HEK293 (cell line): ENCODE data around the gene APOB.

Experiments
- CTCF ChIP-seq: fragments of 450-650 bp; formaldehyde crosslinking; IDR thresholded peaks from 2 replicates; pipeline ENCODE4 v1.5.1; 2016; ENCODE audit warnings: missing biosample characterization, missing genetic modification characterization
- ZBTB10 ChIP-seq: fragments of 450-650 bp; formaldehyde crosslinking; IDR thresholded peaks from 2 replicates; pipeline ENCODE4 v1.5.1; 2016; ENCODE audit warnings: missing biosample characterization, missing genetic modification characterization
- ZNF37A ChIP-seq: fragments of 450-650 bp; IDR thresholded peaks from 2 replicates; pipeline ENCODE4 v1.5.1; 2018; ENCODE audit warnings: missing biosample characterization, missing genetic modification characterization
- ZNF48 ChIP-seq: fragments of 450-650 bp; formaldehyde crosslinking; IDR thresholded peaks from 2 replicates; pipeline ENCODE4 v1.5.1; 2016; ENCODE audit warnings: missing biosample characterization, missing genetic modification characterization

- TF ChIP-seq ZBTB10 (no peak), CTCF (tag by site-specific recombination) (no peak), ZNF48 (no peak), ZNF37A (tag by site-specific recombination) (no peak)
Measured at GRCh38 chr2:21067125-21067524, 23.3 kb upstream of the APOB start.
